Anterior cingulate cortex (tissue), 58 donors: ENCODE data around the gene MAGI3.
A peak's percentile ranks its signal among the peaks of the same experiment; 100 is the strongest.
"Not testable (repeated sequence)": the region's sequence is repeated elsewhere in the genome, so short reads cannot be mapped to it uniquely, and the experiment has no call there.

Experiments used
- DNase-seq, 58 donors: peaks; one replicate each; lab custom pipeline; 2025; lab: John Stamatoyannopoulos, UW

The MAGI3 gene

GRCh38 chr1:113508364-113509164 is 118.2 kb downstream of the MAGI3 start:
- DNase-seq = no peak

GRCh38 chr1:113509766-113510165 is 119.5 kb downstream of the MAGI3 start:
- DNase-seq = not testable (repeated sequence)

- DNase-seq = no peak
These were observed 121.0 kb downstream of the MAGI3 start for GRCh38 chr1:113511269-113511668.

GRCh38 chr1:113515498-113515897 is 125.2 kb downstream of the MAGI3 start:
- no peak for DNase-seq

GRCh38 chr1:113517346-113517745 is 127.0 kb downstream of the MAGI3 start:
- DNase-seq = no peak

- DNase-seq = no peak
These were observed 127.7 kb downstream of the MAGI3 start for GRCh38 chr1:113517983-113518382.

GRCh38 chr1:113519556-113519955 is 129.2 kb downstream of the MAGI3 start:
- DNase-seq = no peak

- no peak for DNase-seq
These were observed 139.7 kb downstream of the MAGI3 start for GRCh38 chr1:113530021-113530420.

GRCh38 chr1:113531321-113531720 is 141.0 kb downstream of the MAGI3 start:
- DNase-seq = no peak

GRCh38 chr1:113533061-113533460 is 142.7 kb downstream of the MAGI3 start:
- DNase-seq = no peak

GRCh38 chr1:113534130-113534817 is 144.0 kb downstream of the MAGI3 start:
- DNase-seq = no peak

- DNase-seq = no peak
These were observed 144.6 kb downstream of the MAGI3 start for GRCh38 chr1:113534875-113535274.

GRCh38 chr1:113536182-113536780 is 146.0 kb downstream of the MAGI3 start:
- no peak for DNase-seq

- DNase-seq = no peak
These were observed 147.9 kb downstream of the MAGI3 start for GRCh38 chr1:113538225-113538624.

GRCh38 chr1:113540335-113540734 is 150.0 kb downstream of the MAGI3 start:
- DNase-seq = no peak

- DNase-seq = no peak
These were observed 150.8 kb downstream of the MAGI3 start for GRCh38 chr1:113541106-113541505.

GRCh38 chr1:113542221-113542701 is 151.9 kb downstream of the MAGI3 start:
- DNase-seq = peak in 2 of 58 donors; percentile 8 to 17

GRCh38 chr1:113543110-113543509 is 152.8 kb downstream of the MAGI3 start:
- no peak for DNase-seq

GRCh38 chr1:113545210-113545609 is 154.9 kb downstream of the MAGI3 start:
- DNase-seq = no peak

GRCh38 chr1:113545626-113546025 is 155.3 kb downstream of the MAGI3 start:
- DNase-seq = no peak

GRCh38 chr1:113551728-113552127 is 161.4 kb downstream of the MAGI3 start:
- DNase-seq = no peak
